ENCODE data around the gene ZNRF3.

DNA sequence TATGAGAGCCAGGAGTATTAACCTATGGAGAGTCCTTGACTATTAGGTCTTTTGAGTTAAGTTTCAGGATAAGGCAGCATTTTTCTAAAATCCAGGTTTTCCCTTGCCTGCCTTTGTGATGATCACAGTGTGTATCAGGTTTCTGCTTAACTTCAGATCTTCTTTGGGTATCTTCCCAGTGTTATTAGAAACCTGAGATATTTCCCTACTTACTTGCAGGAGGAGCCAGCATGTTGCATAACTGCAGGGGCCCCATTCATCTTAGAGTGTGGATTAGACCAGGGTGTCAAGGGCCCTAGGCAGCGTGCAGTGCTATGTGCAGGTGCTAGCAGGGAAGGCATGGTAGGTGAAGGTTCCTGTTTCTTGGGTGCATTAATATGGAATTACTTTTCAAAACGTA, 69.5 kb downstream of the ZNRF3 start:
- TF ChIP-seq NFIC (IDR thresholded peaks at IDR 0.05) (peak; percentile 42; the same call in 1 of the 2 replicates), FOXM1 (IDR thresholded peaks at IDR 0.05; ENCODE audit: borderline replicate concordance, low read depth) (no peak), YY1 (IDR thresholded peaks at IDR 0.05; ENCODE audit: low read depth) (no peak), CEBPB (IDR thresholded peaks at IDR 0.05) (peak; percentile 97), RAD21 (IDR thresholded peaks at IDR 0.05; ENCODE audit: low read depth) (no peak), TAF1 (IDR thresholded peaks at IDR 0.05; ENCODE audit: low read depth) (no peak), EP300 (IDR thresholded peaks at IDR 0.05; ENCODE audit: borderline replicate concordance) (peak; percentile 56), EGR1 (IDR thresholded peaks at IDR 0.05) (no peak), TEAD4 (IDR thresholded peaks at IDR 0.05) (peak; percentile 38; the same call in 1 of the 2 replicates), TCF12 (IDR thresholded peaks at IDR 0.05; ENCODE audit: low read depth) (no peak), CREB1 (IDR thresholded peaks at IDR 0.05; ENCODE audit: low read depth) (no peak)
- TF ChIP-seq, protein P1, sequence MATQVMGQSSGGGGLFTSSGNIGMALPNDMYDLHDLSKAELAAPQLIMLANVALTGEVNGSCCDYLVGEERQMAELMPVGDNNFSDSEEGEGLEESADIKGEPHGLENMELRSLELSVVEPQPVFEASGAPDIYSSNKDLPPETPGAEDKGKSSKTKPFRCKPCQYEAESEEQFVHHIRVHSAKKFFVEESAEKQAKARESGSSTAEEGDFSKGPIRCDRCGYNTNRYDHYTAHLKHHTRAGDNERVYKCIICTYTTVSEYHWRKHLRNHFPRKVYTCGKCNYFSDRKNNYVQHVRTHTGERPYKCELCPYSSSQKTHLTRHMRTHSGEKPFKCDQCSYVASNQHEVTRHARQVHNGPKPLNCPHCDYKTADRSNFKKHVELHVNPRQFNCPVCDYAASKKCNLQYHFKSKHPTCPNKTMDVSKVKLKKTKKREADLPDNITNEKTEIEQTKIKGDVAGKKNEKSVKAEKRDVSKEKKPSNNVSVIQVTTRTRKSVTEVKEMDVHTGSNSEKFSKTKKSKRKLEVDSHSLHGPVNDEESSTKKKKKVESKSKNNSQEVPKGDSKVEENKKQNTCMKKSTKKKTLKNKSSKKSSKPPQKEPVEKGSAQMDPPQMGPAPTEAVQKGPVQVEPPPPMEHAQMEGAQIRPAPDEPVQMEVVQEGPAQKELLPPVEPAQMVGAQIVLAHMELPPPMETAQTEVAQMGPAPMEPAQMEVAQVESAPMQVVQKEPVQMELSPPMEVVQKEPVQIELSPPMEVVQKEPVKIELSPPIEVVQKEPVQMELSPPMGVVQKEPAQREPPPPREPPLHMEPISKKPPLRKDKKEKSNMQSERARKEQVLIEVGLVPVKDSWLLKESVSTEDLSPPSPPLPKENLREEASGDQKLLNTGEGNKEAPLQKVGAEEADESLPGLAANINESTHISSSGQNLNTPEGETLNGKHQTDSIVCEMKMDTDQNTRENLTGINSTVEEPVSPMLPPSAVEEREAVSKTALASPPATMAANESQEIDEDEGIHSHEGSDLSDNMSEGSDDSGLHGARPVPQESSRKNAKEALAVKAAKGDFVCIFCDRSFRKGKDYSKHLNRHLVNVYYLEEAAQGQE (IDR thresholded peaks at IDR 0.05; ENCODE audit: low read depth), result no peak
- TF ChIP-seq, protein P2, sequence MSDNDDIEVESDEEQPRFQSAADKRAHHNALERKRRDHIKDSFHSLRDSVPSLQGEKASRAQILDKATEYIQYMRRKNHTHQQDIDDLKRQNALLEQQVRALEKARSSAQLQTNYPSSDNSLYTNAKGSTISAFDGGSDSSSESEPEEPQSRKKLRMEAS (IDR thresholded peaks at IDR 0.05), result peak; percentile 77
- TF ChIP-seq, protein P3, sequence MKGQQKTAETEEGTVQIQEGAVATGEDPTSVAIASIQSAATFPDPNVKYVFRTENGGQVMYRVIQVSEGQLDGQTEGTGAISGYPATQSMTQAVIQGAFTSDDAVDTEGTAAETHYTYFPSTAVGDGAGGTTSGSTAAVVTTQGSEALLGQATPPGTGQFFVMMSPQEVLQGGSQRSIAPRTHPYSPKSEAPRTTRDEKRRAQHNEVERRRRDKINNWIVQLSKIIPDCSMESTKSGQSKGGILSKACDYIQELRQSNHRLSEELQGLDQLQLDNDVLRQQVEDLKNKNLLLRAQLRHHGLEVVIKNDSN (IDR thresholded peaks at IDR 0.05), result no peak

Measured in Ishikawa (cell line).